Stimulated activated CD4-positive, alpha-beta T cell treated with anti-CD3 and anti-CD28 coated beads, Interleukin-12 subunit alpha, Interleukin-12 subunit beta, amount 100 ng/mL, for 24 hours (primary cell): ENCODE data around the gene USP40.

ENCODE experiments used
- DNase-seq, 2 experiments: peaks; one replicate each; pipeline ENCODE4 v3.0.0-alpha.2; 2020; ENCODE audit warnings: low read depth in 2 of 2

Gene USP40

DNA sequence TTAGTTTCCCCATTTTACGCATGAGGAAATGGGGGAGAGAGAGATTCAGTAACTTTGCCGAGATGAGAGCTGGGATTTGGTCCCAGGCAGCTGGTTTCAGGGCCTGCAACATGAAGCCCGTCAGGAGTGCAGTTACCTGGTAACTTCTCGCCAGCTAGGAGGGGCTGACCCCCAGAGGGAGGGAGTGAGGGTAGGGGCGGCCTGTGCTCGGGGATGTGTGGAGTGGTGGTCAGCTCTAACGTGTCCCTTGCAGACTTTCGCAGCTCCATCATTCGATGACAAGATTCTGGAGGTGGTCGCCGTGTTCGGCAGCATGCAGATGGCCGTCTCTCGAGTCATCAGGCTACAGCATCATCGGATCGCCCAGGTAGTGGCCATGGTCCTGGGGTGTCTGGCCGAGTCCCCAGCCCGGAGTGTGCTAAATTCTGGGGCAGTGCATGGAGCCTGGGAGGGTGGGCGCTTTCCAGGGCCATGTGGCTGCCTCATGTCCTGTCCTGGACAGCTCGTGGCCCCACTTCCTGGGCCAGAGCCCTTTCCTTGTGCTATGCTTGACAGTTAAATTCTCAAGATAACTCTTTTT is 108.5 kb downstream of the USP40 start:
- DNase-seq, result no peak

DNA sequence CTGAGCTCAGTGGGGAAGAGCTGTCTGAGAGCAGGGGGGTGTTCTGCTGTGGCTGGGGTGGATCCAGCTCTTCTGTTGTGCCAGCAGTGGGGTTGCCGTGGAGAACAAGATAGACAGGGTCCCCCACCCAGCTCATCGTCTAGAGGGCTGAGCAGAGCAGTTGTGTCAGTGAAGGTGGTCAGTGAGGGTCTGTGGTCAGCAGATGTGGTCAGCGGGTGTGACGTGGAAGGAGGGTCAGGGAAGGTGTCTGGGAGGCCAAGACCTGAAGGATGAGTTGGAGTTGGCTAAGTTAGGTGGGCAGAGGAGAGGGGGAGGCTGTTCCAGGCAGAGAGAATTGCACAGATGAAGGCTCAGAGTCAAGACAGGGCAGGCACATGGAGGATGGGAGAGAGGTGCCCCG is 109.2 kb downstream of the USP40 start:
- DNase-seq, result no peak

DNA sequence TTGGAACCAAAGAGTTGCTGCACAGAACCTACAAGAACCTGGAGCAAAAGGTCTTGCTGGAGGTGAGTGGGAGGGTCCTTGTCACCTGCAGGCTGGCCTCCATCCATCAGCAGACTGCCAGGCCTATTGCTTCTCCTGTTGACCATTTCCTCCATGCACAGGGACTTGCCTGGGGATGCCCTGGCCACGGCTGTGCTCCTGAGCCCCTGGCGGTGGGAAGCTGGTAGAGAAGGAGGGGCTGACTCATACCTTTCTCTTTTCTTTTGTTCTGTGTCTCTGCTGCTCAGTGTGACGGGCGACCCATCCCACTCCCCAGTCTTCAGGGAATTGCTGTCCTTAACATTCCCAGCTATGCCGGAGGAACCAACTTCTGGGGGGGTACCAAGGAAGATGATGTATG is 109.6 kb downstream of the USP40 start:
- no peak for DNase-seq

DNA sequence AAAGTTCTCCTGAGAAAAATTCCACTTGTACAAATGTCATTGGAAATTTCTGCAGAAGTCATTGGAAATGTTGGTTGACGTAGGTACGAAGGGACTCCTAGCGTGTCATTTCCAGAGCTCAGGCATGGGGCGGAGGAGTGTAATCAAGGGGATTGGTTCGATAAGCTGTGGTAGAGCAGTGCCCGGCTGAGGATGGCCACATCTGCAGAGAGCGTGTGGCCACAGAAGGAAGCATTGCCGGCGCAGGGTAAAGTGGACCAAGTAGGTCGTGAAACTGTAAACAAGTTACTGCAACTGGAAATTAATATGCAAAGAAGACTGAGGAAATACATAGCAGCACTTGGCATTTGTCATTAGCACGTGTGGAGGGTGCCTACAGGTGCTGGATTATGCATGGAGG is 110.5 kb downstream of the USP40 start:
- no peak for DNase-seq

DNA sequence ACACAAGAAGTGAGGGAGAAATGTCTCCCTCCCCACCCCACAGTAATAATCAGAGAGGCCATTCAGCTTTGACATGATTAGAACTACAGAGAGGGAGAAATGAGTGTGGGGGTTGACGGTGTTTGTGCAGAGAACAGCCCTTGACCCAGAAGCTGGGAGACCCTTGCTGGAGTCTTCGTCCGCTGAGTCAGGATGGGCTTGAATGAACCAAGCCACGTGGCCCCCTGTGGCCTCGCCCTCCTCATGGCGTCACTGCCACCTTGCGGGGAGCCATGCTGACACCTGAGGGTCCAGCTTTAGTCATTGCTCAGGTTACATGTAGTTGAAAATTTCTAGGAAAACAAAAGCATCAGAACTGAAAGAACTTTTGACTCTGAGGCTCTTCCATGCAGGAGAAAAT is 111.1 kb downstream of the USP40 start:
- DNase-seq, result no peak

DNA sequence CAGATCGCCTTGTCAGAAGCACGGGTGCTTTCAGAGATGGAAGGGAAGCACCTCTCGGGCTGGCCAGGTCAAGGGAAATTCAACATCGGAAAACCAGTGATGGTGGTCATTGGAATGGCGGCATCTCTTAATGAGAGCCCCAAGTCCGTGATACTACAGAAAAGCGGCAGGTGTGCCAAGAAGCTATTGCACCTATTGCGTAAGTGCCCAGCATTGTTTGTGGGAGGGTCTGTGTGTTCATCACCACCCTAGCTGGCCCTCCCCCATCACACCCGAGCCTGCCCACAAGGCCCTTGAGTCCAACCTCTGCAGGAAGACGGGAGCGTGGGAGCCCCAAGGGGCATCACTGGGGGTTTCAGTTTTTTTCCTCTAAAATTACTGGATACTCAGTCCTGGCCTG is 111.6 kb downstream of the USP40 start:
- no peak for DNase-seq

DNA sequence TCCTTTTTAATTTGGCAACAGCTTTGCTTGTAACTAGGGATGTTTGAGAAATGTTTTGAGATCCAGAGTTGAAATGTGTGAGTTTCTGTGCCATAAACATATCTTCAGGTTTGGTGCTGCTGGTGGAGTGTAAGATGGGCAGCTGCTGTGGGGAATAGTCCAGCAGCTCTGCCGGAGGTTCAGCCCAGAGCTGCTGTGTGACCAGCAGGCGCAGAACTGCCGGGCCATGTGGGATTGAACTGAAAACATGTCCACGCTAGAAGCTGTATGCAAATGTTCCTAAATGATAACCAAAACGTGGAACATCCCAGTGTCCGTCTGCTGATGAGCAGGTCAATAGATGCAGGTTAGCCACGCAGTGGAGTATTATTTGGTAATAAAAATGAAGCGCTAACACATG is 112.7 kb downstream of the USP40 start:
- DNase-seq, result no peak

DNA sequence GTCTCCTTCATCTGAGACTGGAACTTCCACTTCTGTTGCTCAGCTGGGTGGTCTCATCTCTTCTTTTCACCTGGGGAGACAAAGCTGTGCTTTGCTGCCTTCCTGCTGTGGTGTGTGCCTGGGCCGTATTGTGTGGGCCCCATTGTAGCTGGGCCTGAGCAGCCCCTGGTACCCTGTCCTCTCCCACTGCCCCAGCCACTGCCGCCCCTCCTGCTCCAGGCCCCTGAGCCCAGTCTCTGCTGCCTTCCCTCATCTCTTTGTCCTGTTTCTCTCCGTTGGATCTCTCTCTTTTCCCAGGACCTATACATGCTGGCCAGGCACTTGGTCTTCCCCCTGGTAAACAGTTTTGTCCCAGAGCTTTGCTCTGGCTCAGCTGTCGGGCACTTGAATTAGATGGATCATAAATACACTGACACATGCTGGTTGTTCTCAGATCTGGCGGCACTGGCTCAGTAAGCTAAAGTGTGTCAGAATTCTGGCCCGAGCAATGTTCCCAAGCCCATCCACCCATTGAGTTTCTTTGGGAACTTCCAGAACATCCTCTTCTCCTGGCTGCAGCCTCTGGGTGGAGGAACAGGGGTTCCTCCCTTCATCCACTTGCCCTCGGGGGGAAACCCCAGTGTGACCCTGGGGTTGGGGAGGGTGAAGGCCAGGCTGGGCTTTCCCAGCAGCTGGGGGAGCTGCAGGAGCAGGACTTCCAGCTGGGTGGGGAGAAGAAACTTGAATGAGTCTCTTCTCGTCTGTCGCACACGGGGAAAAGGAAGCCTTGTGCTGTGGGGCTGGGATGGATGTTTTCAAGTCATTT is 113.3 kb downstream of the USP40 start:
- no peak for DNase-seq

DNA sequence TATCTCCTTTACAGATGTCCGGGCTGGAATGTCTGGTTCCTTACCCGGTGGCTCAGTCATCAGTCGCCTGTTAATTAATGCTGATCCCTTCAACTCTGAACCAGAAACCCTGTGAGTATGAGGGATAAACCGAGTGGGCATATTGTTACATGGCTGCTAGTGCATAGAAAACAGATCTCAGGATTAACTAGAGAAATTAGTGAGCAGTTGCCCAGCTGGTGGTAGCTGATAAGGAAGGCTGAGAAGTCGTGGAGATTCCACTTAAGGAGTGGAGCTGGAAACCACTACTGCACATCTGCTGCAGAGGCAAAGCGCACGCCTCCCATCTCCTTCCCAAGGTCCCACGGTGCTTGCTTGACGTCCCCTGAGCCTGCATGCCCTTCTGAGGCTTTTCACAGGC is 114.6 kb downstream of the USP40 start:
- DNase-seq, result no peak

DNA sequence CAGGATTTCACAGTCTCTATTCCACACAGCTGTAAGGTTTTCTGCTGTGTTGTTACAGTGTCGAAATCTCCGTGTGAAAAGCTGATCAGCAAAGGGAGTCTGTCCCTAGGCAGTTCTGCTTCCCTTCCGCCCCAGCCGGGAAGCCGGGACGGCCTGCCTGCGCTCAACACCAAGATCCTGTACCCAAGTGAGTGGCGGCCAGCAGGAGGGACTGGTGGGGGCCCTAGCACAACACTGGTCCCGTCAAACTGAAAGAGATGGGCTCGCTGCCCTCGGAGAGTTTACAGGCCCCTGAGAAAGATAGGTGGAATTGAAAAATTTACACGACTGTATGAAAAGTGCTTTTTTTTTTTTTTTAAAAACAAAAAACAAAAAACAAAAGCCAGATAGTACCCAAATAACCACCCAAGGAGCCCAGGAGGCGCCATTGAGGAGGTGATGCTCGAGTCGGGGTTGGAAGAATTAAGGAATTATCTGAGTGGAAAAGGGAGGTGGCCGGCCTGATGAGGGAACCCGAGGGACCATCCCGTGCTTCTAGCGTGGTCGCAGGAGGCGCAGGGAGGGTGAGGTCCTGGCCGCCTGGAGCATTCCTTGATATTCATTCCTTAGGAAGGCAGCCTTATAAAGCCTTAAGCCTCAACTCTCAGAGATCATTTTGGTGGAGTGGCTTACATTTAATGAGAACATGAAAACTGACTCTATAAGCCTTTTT is 115.6 kb downstream of the USP40 start:
- DNase-seq, result no peak

DNA sequence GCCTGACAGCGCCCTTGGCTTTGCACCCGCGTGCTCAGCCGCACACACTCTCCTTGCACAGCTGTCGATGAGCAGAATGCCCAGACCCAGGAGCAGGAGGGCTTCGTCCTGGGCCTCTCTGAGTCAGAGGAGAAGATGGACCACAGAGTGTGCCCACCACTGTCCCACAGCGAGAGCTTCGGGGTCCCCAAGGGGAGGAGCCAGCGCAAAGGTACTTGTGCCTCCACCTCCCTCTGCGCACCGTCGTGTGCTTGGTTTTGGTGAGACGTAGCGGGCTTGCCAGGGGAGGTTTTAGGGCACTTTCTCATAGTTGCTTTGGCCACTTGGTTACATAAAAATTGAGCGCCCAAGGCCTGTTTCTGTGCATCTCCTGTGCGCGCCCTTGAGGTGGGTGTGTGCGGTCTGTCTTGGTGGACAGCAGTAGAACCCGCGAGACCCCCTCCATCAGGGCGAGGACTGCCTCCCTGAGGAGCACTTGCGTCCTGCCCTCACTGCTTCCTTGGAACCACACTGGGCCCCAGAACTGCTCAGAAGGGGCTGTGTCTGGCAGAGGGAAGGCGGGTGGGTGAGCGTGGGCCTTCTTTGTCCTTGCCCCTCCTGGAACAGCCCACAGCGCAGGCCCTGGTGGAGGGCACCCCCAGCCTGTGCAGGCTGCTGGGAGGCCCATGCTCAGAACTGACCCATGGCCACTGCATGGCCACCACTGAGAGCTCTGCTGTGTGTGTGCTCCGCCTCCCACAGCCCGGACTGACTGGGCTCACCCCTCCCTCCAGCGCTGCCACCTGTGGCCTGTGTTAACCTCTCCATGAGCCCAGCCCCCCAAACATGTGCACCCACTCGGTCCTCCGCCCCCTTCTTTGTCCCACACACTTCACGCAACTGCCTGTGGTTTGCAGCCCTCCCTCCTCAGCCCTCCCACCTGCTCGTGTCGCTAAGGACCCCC is 116.4 kb downstream of the USP40 start:
- no peak for DNase-seq

DNA sequence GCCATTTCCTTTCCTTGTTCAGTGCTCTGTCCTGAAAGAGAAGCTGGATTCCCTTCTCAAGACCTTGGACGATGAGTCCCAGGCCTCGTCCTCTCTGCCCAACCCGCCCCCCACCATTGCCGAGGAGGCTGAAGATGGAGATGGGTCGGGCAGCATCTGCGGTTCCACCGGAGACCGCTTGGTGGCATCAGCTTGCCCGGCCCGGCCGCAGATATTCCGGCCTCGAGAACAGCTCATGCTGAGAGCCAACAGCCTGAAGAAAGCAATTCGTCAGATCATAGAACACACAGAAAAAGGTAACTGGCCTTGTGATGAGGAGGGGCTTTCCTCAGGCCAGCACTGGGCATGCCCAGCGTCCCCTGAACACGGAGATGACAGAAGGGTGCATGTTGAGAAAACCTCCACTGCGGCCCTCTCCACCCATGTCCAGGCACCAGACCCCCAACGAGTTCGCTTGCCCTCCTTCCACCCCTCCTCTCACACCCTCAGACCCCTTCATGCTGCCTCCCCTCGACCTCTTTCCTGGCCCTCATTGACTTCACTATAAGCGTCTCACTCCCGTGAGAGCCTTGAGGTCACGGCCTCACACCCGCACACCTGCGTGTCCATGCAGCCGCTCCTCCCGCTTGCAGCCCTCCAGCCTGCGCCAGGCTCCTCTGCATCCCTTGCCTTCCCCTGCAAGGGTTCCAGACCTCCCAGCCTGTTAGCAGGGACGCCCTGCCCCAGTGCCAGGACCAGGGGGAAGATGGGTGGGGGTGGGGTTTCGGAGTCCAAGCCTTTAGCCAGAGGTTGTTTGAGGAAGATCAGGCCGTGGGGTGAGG is 117.3 kb downstream of the USP40 start:
- DNase-seq, result no peak

DNA sequence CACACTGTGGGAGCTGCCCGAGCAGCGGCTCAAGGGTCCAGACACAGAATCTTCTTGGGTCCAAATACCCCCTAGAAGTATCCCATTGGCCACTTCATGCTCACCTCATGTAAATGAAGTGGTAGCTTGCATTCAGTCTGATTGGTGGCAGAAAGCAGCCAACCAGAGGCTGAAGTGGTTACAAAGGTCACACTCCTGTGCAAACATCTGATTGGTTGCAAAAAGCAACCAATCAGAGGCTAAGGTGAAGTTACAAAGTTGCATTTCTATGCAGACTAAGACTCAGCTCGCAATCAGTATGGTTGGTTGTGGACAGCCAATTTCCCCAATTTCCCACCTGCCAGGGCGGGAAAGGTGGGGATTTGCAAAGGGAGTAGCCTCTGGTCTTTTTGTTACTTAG is 118.0 kb downstream of the USP40 start:
- DNase-seq, result no peak

DNA sequence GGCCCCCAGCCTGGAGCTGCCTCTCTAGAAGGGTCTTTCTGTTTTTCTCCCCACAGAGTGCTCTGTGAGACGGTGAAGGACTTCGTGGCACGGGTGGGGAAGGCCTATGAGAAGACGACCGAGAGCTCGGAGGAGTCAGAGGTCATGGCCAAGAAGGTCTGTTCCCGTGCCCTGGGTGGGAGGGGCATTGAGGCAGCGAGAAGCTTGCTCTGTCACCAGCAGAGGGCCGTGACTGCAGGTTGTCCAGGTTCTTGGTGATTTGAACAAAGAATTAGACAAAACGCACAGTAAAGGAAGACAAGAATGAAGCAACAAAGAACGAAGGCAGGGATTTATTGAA is 118.4 kb downstream of the USP40 start:
- no peak for DNase-seq

DNA sequence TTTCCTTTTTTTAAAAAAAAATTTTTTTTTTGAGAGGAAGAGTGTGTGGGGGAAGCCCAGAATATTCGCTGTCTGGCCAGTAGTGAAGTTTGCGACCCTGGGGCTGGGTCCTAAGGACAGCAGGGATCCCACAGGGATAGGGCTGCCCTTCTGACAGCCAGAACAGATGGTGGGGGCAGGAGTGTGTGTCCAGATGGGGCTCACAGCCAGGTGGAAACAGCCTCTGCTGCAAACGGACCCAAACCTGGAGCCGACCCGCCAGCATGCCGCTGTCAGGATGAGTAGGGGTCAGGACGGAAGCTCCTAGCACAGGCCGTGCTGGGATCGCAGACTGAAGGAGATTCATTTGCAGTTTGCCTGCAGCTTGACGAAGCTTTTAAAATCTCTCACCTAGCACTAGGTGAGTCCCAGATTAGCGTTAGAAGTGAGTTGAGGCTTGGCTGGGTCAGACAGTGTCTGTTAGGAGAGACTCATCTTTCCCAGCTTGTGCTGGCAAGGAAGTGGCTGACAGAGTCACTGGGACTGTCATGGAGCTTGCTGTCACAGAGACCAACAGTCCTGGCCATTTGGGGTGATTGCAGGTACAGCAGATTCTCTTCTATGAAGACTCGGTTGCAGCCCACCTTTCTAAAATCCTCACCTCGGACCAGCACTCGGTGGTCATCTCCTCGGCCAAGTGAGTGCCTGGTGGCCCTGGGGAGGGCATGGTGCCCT is 118.9 kb downstream of the USP40 start:
- DNase-seq, result no peak

DNA sequence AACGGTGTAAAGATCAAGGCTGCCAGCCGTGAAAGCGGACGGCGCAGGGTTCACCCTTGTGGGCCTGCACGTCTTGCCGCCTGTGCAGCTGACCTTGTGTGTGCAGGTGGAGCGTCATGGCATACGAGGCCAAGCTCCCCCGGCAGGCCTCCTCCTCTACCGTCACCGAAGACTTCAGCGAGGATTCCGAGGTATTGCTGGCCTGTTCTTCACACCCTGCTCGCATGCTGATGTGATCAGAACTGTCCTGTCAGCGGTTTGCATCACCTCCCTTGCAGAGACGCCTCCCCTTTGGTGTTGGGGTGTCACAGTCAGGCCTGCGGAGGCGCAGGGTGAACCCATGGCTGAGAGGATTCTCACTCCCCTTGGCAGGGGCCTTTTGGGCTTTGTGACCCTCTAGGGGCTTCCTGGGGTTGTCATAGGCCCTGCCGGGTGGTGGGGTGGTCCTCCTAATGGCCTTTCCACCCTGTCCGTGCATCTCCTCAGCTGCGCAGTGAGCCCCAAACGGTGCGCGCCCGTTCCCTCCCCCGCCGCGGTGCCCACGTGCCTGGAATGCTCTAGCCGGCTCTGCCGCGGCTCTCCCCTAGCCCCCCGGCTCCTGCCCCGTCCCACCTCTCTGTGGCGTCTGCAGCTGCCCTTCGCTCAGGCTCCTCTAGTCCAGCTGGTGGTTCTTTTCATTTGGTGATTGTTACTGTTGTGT is 119.8 kb downstream of the USP40 start:
- DNase-seq, result no peak

DNA sequence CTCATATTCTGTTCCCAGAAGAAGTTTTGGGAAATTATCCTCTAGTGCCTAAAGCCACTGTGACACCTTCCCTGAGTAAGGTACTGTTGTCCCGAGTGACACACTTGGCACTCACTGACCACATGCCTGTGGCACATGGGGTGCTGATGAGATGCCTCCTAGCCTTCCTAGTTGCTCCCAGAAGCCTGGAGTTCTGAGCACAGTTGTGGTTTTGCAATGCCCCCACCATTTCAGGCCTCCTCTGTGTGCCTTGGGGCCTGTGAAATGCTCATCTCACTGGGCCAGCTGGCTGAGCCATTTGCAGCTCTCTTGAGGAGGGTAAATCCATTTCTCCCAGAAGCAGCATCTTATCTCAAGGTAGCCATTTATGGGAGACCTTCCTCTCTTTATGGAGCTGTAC is 120.5 kb downstream of the USP40 start:
- DNase-seq, result no peak

DNA sequence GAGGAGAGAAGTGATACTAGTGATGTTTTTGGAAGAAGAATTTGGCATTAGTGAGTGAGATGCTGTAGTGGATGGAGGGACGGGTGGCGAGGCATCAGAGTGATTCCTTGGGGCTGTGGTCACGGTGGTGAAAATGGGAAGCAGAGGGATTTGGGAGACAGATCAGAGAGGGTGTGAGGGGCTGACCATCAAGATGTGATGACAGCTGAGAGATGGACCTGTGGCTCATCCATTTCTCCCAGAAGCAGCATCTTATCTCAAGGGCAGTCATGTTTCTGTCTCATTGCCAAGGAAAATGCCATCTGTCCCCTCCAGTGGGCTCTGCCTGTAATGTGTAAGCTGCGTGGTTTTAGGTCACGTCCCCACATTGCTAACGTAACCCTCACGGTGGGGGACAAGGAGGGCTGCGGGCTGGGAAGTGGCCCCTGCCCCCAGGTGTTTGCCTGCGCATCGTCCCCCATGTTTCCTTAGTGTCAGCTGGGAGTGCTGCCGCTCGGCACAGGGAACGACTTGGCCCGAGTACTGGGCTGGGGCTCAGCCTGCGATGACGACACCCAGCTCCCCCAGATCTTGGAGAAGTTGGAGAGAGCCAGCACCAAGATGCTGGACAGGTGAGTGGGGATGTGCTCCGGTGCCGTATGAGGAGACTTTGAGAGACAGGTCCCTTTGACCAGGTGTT is 121.3 kb downstream of the USP40 start:
- no peak for DNase-seq

DNA sequence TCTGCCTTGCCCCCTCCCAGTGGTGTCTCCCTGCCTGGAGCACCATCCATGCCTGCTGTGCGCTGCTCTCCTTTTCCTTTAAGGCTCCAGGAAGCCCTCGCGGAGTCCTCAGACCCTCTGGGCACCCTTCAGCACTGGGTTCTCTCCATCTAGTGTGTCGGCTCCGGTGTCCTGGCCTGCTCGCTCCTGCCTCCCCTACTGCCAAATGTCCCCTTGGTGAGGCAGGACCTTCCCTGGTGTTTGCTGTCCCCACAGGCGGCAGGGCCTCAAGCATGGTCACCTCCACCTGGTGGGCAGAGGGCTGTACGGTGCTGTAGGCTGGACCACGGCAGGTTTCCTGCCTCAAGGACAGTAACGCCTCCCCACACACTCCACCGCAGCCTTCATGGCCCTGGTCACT is 122.1 kb downstream of the USP40 start:
- DNase-seq, result no peak
